ENCODE measurements around the gene PPP2R3A. TPM values are rescaled to one million over a fixed set of nuclear protein-coding genes. Genes with fewer than 3 reads are reported as not detected.
A peak's percentile ranks its signal among the peaks of the same experiment; 100 is the strongest.

PPP2R3A gene
- total and polyA plus RNA-seq, 9 of the 15 experiments (the other 6 are each of a cell fraction or from before 2014, with no cell fraction given): 0.10 to 0.50 (median 0.24) TPM

- no peak for TF ChIP-seq ZBTB12 (CRISPR knock-in tag; IDR thresholded peaks at IDR 0.05)
- TF ChIP-seq ZBTB43 (CRISPR knock-in tag; IDR thresholded peaks at IDR 0.05): no peak; the same call in 1 of the 2 replicates
- no peak for TF ChIP-seq CCAR2 (IDR thresholded peaks at IDR 0.05; ENCODE audit: low read depth, low read length)
- no peak for TF ChIP-seq ZNF407 (IDR thresholded peaks at IDR 0.05; ENCODE audit: low read depth)
- no peak for TF ChIP-seq FUS (optimal IDR thresholded peaks at IDR 0.05; ENCODE audit: low read depth, low read length)
- no peak for TF ChIP-seq TBL1XR1 (IDR thresholded peaks at IDR 0.05; ENCODE audit: low read length in 2 of 2)
- TF ChIP-seq BRD4 (IDR thresholded peaks at IDR 0.05): peak; percentile 53; the same call in 1 of the 2 replicates
- TF ChIP-seq DEAF1 (CRISPR knock-in tag; IDR thresholded peaks at IDR 0.05): no peak
- no peak for TF ChIP-seq TAL1 (IDR thresholded peaks at IDR 0.05)
- no peak for TF ChIP-seq RBM14 (IDR thresholded peaks at IDR 0.05; ENCODE audit: borderline replicate concordance, insufficient read depth, low read depth, low read length)
- TF ChIP-seq HMGXB4 (CRISPR knock-in tag; IDR thresholded peaks at IDR 0.05): no peak
Observed at GRCh38 chr3:136196401-136197158, 231.1 kb downstream of the PPP2R3A start (continued).

All from K562 (cell line).